HG02943 (cell line): Measurements from ENCODE around the gene L3MBTL1.

Experiments used
- ATAC-seq: cut with Tn5 transposase; IDR thresholded peaks from one replicate; pipeline ENCODE4 v1.9.1; 2021; ENCODE audit warnings: mild to moderate bottlenecking, low read depth, moderate library complexity; ENCODE audit not compliant: unreplicated experiment

The L3MBTL1 gene

GRCh38 chr20:43507150-43508080, at the start of gene L3MBTL1:
L3MBTL1 (plus strand) TSS chr20:43507697; CDS start chr20:43513504, 5,807 bp downstream.
- ATAC-seq: no peak

- ATAC-seq: peak; percentile 3
Observed at GRCh38 chr20:43458422-43458924, 49.0 kb upstream of the L3MBTL1 start.

GRCh38 chr20:43459022-43459942, 48.2 kb upstream of the L3MBTL1 start:
- no peak for ATAC-seq

- ATAC-seq: no peak
Observed at GRCh38 chr20:43460172-43460829, 47.2 kb upstream of the L3MBTL1 start.

- ATAC-seq: no peak
Observed at GRCh38 chr20:43460830-43461200, 46.7 kb upstream of the L3MBTL1 start.

- ATAC-seq: no peak
Observed at GRCh38 chr20:43461894-43462659, 45.4 kb upstream of the L3MBTL1 start.

GRCh38 chr20:43462660-43463526, 44.6 kb upstream of the L3MBTL1 start:
- no peak for ATAC-seq

GRCh38 chr20:43463527-43464218, 43.8 kb upstream of the L3MBTL1 start:
- ATAC-seq: no peak

- ATAC-seq: no peak
Observed at GRCh38 chr20:43464219-43464790, 43.2 kb upstream of the L3MBTL1 start.

- no peak for ATAC-seq
Observed at GRCh38 chr20:43465625-43465943, 41.9 kb upstream of the L3MBTL1 start.

- no peak for ATAC-seq
Observed at GRCh38 chr20:43467589-43467988, 39.9 kb upstream of the L3MBTL1 start.

- no peak for ATAC-seq
Observed at GRCh38 chr20:43472671-43473380, 34.7 kb upstream of the L3MBTL1 start.

GRCh38 chr20:43473381-43473704, 34.2 kb upstream of the L3MBTL1 start:
- ATAC-seq: no peak

- ATAC-seq: no peak
Observed at GRCh38 chr20:43477193-43477592, 30.3 kb upstream of the L3MBTL1 start.

- ATAC-seq: no peak
Observed at GRCh38 chr20:43477619-43478018, 29.9 kb upstream of the L3MBTL1 start.

GRCh38 chr20:43490038-43490437, 17.5 kb upstream of the L3MBTL1 start:
- no peak for ATAC-seq

- ATAC-seq: no peak
Observed at GRCh38 chr20:43492101-43492500, 15.4 kb upstream of the L3MBTL1 start.

- ATAC-seq: no peak
Observed at GRCh38 chr20:43495388-43495787, 12.1 kb upstream of the L3MBTL1 start.
